ENCODE measurements around the gene NANOS2. TPM values are rescaled to one million over a fixed set of nuclear protein-coding genes. Genes with fewer than 3 reads are reported as not detected.

The NANOS2 gene
- total and polyA plus RNA-seq, 12 donors: not detected

DNA sequence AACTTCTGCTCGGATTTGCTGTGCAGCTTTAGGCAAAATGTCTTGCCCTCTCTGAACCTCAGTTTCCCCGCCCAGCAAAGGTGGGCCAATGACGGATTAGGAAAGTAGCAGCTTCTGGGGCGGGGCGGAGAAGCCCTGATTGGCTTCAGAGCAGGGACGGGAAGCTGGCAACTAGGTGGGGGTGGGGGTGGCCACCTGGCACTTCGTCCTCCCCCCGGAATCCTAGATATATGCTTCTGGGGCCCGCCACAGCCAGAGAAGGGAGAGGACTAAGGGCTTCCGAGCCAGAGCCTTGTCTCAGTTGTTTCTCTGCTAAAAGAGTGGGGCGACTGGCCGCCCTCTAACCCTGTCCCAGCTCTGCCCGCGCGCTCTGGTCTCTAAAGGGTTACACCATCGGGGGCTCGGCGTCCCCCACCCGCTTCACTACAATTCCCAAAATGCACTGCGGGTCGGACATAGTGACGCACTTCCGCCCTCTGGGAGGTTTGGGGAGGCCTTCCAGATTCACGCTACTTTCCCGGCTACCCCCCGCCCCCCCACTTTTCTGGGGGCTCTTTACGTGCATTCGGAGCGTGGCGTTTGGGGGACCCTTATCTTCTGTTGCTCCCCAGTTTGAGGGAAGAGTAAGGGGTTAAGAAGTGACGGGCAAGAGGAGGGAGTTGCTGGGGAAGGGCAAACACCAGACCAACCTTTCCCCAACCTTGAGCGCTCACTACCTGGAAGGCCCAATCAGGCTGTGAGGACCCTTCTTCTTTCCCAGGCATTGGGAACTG, 28.0 kb downstream of the NANOS2 start:
- WGBS, 4 donors: 1 to 2% (median 1%) methylated on average over 13 to 32 of the region's 32 CpGs
- peak; percentile 93 to 96 (median 94) for DNase-seq
- Histone ChIP-seq H3K4me1 (replicated peaks in 1 of 2) (peaks cover 4 to 41% of the 10 kb centered on the region in 2 donors), H3K27ac (peak overlapping the region; percentile 64 to 92 (median 88)), H3K9me3 (replicated peaks in 1 of 3) (no peaks in the 10 kb centered on the region), H3K36me3 (replicated peaks in 1 of 2) (peaks cover 0 to 15% of the 10 kb centered on the region in 2 donors), H3K4me3 (peak overlapping the region in 3 of 4 donors; percentile 53 to 81 (median 78)), H3K27me3 (no peaks in the 10 kb centered on the region)
- TF ChIP-seq POLR2A (IDR thresholded peaks at IDR 0.05) (peak; percentile 69 to 70), CTCF (IDR thresholded peaks at IDR 0.05) (no peak)
- intact Hi-C loops (cut with DNase I): no loop called here

DNA sequence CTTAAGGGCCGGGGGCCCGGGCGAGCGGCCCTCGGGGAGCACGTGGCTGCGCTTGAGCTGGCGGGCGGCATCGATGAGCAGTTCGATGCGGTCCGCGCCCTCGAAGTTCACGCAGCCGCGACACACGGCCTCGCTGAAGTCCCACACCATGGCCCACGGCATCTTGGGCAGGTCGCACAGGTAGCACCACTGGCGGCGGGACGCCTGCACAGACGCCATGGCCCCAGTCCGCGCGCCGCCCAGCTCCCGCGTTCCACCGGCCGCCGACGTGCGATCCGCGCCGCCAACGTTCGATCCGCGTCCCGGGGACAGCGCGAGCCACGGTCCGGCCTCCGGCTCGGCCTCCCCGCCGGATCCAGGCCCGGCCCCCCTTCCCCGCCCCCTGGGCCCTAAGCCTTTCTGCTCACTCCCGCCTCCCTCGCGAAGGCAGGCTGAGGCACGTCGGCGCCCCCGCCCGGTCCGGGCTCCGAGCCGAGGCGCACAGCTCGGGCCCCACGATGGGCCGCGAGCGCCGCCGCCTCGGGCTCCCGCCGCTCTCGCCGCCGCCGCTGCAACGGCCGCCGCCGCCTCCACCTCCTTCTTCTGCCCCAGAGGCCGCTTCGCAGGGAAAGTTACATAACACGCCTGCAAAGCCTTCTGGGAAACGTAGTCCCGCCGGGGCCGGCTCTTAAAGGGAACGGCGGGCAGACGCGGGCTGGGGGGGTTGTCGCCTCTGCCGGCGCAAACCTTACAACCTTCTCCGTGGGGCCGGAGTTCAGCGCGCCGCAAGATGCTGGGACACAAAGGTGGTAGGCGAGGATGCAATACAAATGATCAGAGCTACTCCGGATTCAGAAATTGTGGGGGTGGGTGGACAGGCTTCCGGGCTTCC, 28.8 kb downstream of the NANOS2 start, which contains the start of gene IRF2BP1:
Gene IRF2BP1, minus strand, starts transcription at position 586 of the 871 bp plus-strand sequence. Its CDS starts 367 bp downstream, at position 219.
- H3K4me1 ChIP-seq (replicated peaks in 1 of 2): peaks cover 4 to 41% of the 10 kb centered on the region in 2 donors
- peaks cover 0 to 15% of the 10 kb centered on the region in 2 donors for H3K36me3 ChIP-seq (replicated peaks in 1 of 2)
- TF ChIP-seq POLR2A (IDR thresholded peaks at IDR 0.05) (peak; percentile 69 to 90), CTCF (IDR thresholded peaks at IDR 0.05) (no peak)
- intact Hi-C loops (cut with DNase I): no loop called here
- H3K9me3 ChIP-seq (replicated peaks in 1 of 3): no peaks in the 10 kb centered on the region
- 0 to 1% (median 0%) methylated on average over 21 to 107 of the region's 107 CpGs for WGBS, 4 donors
- no peaks in the 10 kb centered on the region for H3K27me3 ChIP-seq
- DNase-seq: peak; percentile 93 to 96 (median 95)
- peak within 1 kb of the TSS; percentile 64 to 92 (median 88) for H3K27ac ChIP-seq
- peak within 1 kb of the TSS in 3 of 4 donors; percentile 53 to 81 (median 78) for H3K4me3 ChIP-seq

- peak overlapping the region in 4 of 5 donors; percentile 88 to 92 (median 90) for H3K27ac ChIP-seq
- H3K27me3 ChIP-seq: no peaks in the 10 kb centered on the region
- intact Hi-C loops (cut with DNase I): loop anchor here in 1 of 2 donors (5.0 kb wide), 1 partner anchor 68 kb away; the partner anchor contains the start of gene RSPH6A
- 59 to 86% (median 70%) methylated on average over 33 to 72 of the region's 72 CpGs for WGBS, 4 donors
- H3K4me3 ChIP-seq: peak overlapping the region in 3 of 4 donors; percentile 48 to 81 (median 78)
- no peaks in the 10 kb centered on the region for H3K9me3 ChIP-seq (replicated peaks in 1 of 3)
- peaks cover 0 to 11% of the 10 kb centered on the region in 2 donors for H3K36me3 ChIP-seq (replicated peaks in 1 of 2)
- peak in 2 of 7 donors; percentile 47 to 52 for DNase-seq
- TF ChIP-seq POLR2A (IDR thresholded peaks at IDR 0.05) (no peak), CTCF (IDR thresholded peaks at IDR 0.05) (no peak)
- peaks cover 4 to 41% of the 10 kb centered on the region in 2 donors for H3K4me1 ChIP-seq (replicated peaks in 1 of 2)
Measured at GRCh38 chr19:45884682-45885555, 29.7 kb downstream of the NANOS2 start.

Data from adrenal gland (tissue), 12 donors.